A204.1 (cell line): Measurements from ENCODE around the gene KAT2B.
"Not testable (repeated sequence)": the region's sequence is repeated elsewhere in the genome, so short reads cannot be mapped to it uniquely, and the experiment has no call there.

ENCODE experiments used
- FAIRE-seq: peaks from 2 replicates; lab custom pipeline; 2012; peaks lifted over from hg19 to GRCh38; lab: Jason Lieb, UNC

The KAT2B gene

GRCh38 chr3:20039765-20040547 lies at the start of gene KAT2B:
TSS of gene KAT2B (plus strand) at chr3:20040446. CDS start at chr3:20040478, 32 bp downstream.
- FAIRE-seq = no peak

- no peak for FAIRE-seq
Observed at GRCh38 chr3:19994796-19995195, 45.5 kb upstream of the KAT2B start.

- no peak for FAIRE-seq
Observed at GRCh38 chr3:19997502-19997901, 42.7 kb upstream of the KAT2B start.

GRCh38 chr3:20001932-20002331 lies 38.3 kb upstream of the KAT2B start:
- FAIRE-seq = no peak

GRCh38 chr3:20007960-20008359 lies 32.3 kb upstream of the KAT2B start:
- FAIRE-seq = no peak

GRCh38 chr3:20008646-20009045 lies 31.6 kb upstream of the KAT2B start:
- FAIRE-seq = no peak

- no peak for FAIRE-seq
Observed at GRCh38 chr3:20012164-20012563, 28.1 kb upstream of the KAT2B start, which contains the start of gene PP2D1. TSS of gene PP2D1 (minus strand) at chr3:20012264. CDS start at chr3:20012072, 192 bp downstream.

- no peak for FAIRE-seq
Observed at GRCh38 chr3:20013396-20013795, 26.9 kb upstream of the KAT2B start.

- no peak for FAIRE-seq
Observed at GRCh38 chr3:20015525-20015924, 24.7 kb upstream of the KAT2B start.

- not testable (repeated sequence) for FAIRE-seq
Observed at GRCh38 chr3:20016076-20016475, 24.2 kb upstream of the KAT2B start.

- FAIRE-seq = no peak
Observed at GRCh38 chr3:20022954-20023622, 17.2 kb upstream of the KAT2B start.

- no peak for FAIRE-seq
Observed at GRCh38 chr3:20023623-20024405, 16.4 kb upstream of the KAT2B start.

- FAIRE-seq = no peak
Observed at GRCh38 chr3:20027136-20027535, 13.1 kb upstream of the KAT2B start.

- no peak for FAIRE-seq
Observed at GRCh38 chr3:20028905-20029331, 11.3 kb upstream of the KAT2B start.

- not testable (repeated sequence) for FAIRE-seq
Observed at GRCh38 chr3:20031939-20032338, 8.3 kb upstream of the KAT2B start.

- no peak for FAIRE-seq
Observed at GRCh38 chr3:20035019-20035418, 5.2 kb upstream of the KAT2B start.

GRCh38 chr3:20037255-20037996 lies 2.8 kb upstream of the KAT2B start:
- no peak for FAIRE-seq

GRCh38 chr3:20038699-20039465 lies 1.4 kb upstream of the KAT2B start:
- no peak for FAIRE-seq

GRCh38 chr3:20039466-20039764 lies 831 bp upstream of the KAT2B start:
- FAIRE-seq = no peak

GRCh38 chr3:20040548-20041196 lies 426 bp downstream of the KAT2B start:
- FAIRE-seq = no peak

GRCh38 chr3:20041197-20041780 lies 1.0 kb downstream of the KAT2B start:
- FAIRE-seq = no peak
